Measurements from ENCODE around the gene CEP83. TPM values are rescaled to one million over a fixed set of nuclear protein-coding genes. Genes with fewer than 3 reads are reported as not detected.

CEP83 gene
- total and polyA plus RNA-seq, 9 of the 15 experiments (the other 6 are each of a cell fraction or from before 2014, with no cell fraction given), result 5.3 to 40.5 (median 31.3) TPM

- in situ Hi-C loops (cut with MboI) (no loop called here), intact Hi-C loops (cut with micrococcal nuclease) (no loop called here)
- H2AFZ ChIP-seq (ENCODE audit: low read depth, low read length), result peak overlapping the region; percentile 79
- peaks cover 19 to 44% of the 10 kb centered on the region in 2 experiments for H3K27me3 ChIP-seq (ENCODE audit: control insufficient read depth in 2 of 2, insufficient read depth in 2 of 2, low read length in 2 of 2)
- H3K36me3 ChIP-seq (ENCODE audit: control insufficient read depth, insufficient read depth, low read length), result no peaks in the 10 kb centered on the region
- H3K4me3 ChIP-seq, result no peak overlapping the region
- WGBS (ENCODE audit: insufficient coverage, low coverage, missing lambda C conversion rate), result 26% methylated on average over 3 of the region's 3 CpGs
- CTCF ChIA-PET (ENCODE audit: low intra/inter-chr PET ratio), result no interaction called here
- peaks cover 10 to 11% of the 10 kb centered on the region in 2 experiments; a peak in 4 of 5 replicates for H3K4me1 ChIP-seq (replicated peaks in 1 of 2; ENCODE audit: control insufficient read depth in 2 of 2, insufficient read depth in 2 of 2, low read length in 2 of 2)
- BruUV-seq (replicated peaks), result no TSS peak
- FAIRE-seq (no peak), ATAC-seq (no peak), DNase-seq (ENCODE audit: extremely low read depth in 1 of 4, low spot score in 3 of 4) (no peak)
- H4K20me1 ChIP-seq (replicated peaks; ENCODE audit: control insufficient read depth, insufficient read depth, low read length), result no peaks in the 10 kb centered on the region
- no peaks in the 10 kb centered on the region for H3K9me1 ChIP-seq (ENCODE audit: control insufficient read depth, insufficient read depth, low read length)
- peak overlapping the region; percentile 79; the same call in 1 of the 2 replicates for H3K4me2 ChIP-seq (ENCODE audit: insufficient read depth, low read length)
- no peak for TF ChIP-seq ZNF224 (CRISPR knock-in tag; IDR thresholded peaks at IDR 0.05)
- TF ChIP-seq ZNF668 (CRISPR knock-in tag; IDR thresholded peaks at IDR 0.05), result no peak
- TF ChIP-seq ATF1 (CRISPR knock-in tag; IDR thresholded peaks at IDR 0.05), result no peak
- no peak for TF ChIP-seq ATF1 (tag; IDR thresholded peaks at IDR 0.05)
- no peak for TF ChIP-seq RBM17 (IDR thresholded peaks at IDR 0.05; ENCODE audit: borderline replicate concordance, low read depth, low read length)
- no peak for TF ChIP-seq HNRNPUL1 (IDR thresholded peaks at IDR 0.05; ENCODE audit: low read length)
- H3K27ac ChIP-seq (ENCODE audit: extremely low read depth, low read depth, low read length), result no peak overlapping the region
- no peaks in the 10 kb centered on the region; the same call in 1 of the 2 replicates for H3K9me3 ChIP-seq (replicated peaks; ENCODE audit: control insufficient read depth, insufficient read depth, low read depth, low read length)
- H3K79me2 ChIP-seq (ENCODE audit: control insufficient read depth, insufficient read depth, low read length), result no peaks in the 10 kb centered on the region
- POLR2A ChIA-PET, result interaction anchor here (0.5 kb wide), 1 partner anchor 43 kb away, joined by 3 read pairs; no protein-coding TSS in a partner anchor
- H3K9ac ChIP-seq (ENCODE audit: insufficient read depth in 1 of 2, low read depth in 2 of 2, low read length in 2 of 2), result no peak overlapping the region
These were observed 197.9 kb downstream of the CEP83 start for GRCh38 chr12:94261786-94262185.

GRCh38 chr12:94261119-94261518, 198.5 kb downstream of the CEP83 start:
- no peak for TF ChIP-seq ZNF316 (IDR thresholded peaks at IDR 0.05)
- no peak for TF ChIP-seq ZNF436 (CRISPR knock-in tag; IDR thresholded peaks at IDR 0.05)
- no peak for TF ChIP-seq ESRRA (IDR thresholded peaks at IDR 0.05; ENCODE audit: borderline replicate concordance, low read depth)
- TF ChIP-seq MEIS2 (IDR thresholded peaks at IDR 0.05; ENCODE audit: partially characterized antibody), result no peak
- no peak for TF ChIP-seq HEY1 (CRISPR knock-in tag; IDR thresholded peaks at IDR 0.05; ENCODE audit: borderline replicate concordance)
- no peak for TF ChIP-seq CHCHD3 (CRISPR knock-in tag; IDR thresholded peaks at IDR 0.05)
- Histone ChIP-seq H3K27me3 (ENCODE audit: control insufficient read depth in 2 of 2, insufficient read depth in 2 of 2, low read length in 2 of 2) (peaks cover 13 to 38% of the 10 kb centered on the region in 2 experiments; a peak in 4 of 5 replicates), H3K27ac (ENCODE audit: extremely low read depth, low read depth, low read length) (no peak overlapping the region), H3K4me3 (no peak overlapping the region), H3K9ac (ENCODE audit: insufficient read depth in 1 of 2, low read depth in 2 of 2, low read length in 2 of 2) (no peak overlapping the region), H3K4me2 (ENCODE audit: insufficient read depth, low read length) (no peak overlapping the region), H3K36me3 (ENCODE audit: control insufficient read depth, insufficient read depth, low read length) (no peaks in the 10 kb centered on the region), H2AFZ (ENCODE audit: low read depth, low read length) (no peak overlapping the region), H3K79me2 (ENCODE audit: control insufficient read depth, insufficient read depth, low read length) (no peaks in the 10 kb centered on the region), H3K9me3 (replicated peaks; ENCODE audit: control insufficient read depth, insufficient read depth, low read depth, low read length) (no peaks in the 10 kb centered on the region; the same call in 1 of the 2 replicates), H3K4me1 (replicated peaks in 1 of 2; ENCODE audit: control insufficient read depth in 2 of 2, insufficient read depth in 2 of 2, low read length in 2 of 2) (peaks cover 10 to 11% of the 10 kb centered on the region in 2 experiments; a peak in 4 of 5 replicates), H4K20me1 (replicated peaks; ENCODE audit: control insufficient read depth, insufficient read depth, low read length) (no peaks in the 10 kb centered on the region), H3K9me1 (ENCODE audit: control insufficient read depth, insufficient read depth, low read length) (no peaks in the 10 kb centered on the region)
- POLR2A ChIA-PET, result no interaction called here
- FAIRE-seq (no peak), ATAC-seq (no peak), DNase-seq (ENCODE audit: extremely low read depth in 1 of 4, low spot score in 3 of 4) (no peak)
- CTCF ChIA-PET (ENCODE audit: low intra/inter-chr PET ratio), result no interaction called here
- intact Hi-C loops (cut with micrococcal nuclease) (no loop called here), in situ Hi-C loops (cut with MboI) (no loop called here)
- WGBS (ENCODE audit: insufficient coverage, low coverage, missing lambda C conversion rate), result 43% methylated on average over 2 of the region's 2 CpGs
- BruUV-seq (replicated peaks), result no TSS peak

Data from K562 (cell line).